Retina (tissue), 1 donor: ENCODE data around the gene MASP2.
"Not testable (repeated sequence)": the region's sequence is repeated elsewhere in the genome, so short reads cannot be mapped to it uniquely, and the experiment has no call there.

ENCODE experiments used
- DNase-seq: peaks from one replicate; pipeline ENCODE4 v3.0.0-alpha.2; 2016

MASP2 gene

DNA sequence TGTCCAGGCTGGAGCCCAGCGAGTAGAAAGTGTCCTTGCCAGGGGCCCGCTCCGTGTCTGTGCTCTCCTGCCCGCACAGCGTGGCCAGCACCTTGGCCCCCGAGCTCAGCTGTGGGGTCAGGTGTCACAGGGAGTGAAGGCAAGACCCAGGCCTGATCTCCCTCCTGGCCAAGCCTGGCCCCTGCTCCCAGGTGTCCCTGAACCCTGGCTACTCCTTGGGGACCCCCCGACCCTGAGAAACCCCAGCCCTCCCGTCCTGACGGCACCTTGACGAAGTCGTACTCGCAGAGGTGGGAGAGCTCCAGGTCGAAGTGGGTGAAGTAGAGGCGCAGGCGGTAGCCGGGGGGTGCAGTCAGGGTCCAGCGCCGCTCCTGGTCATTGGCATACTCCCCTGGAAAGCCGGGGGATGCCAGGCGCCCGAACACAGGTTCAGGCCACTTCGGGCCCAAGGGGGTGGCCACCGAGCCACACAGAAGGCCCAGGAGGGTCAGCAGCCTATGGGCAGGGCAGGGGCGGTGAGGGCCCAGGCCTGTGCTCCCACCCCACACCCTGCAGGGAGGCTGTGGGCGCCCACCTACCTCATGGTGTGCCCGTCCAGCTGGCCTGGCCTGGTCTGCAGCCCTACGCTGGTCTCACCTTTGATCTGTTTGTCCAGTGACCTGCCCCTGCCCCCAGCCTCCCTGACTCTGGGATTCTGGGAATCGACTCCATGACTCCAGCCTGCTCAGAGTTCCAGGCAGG, at the start of gene MASP2:
Gene MASP2, minus strand, starts transcription at position 615 of the 741 bp plus-strand sequence. Its CDS starts 32 bp downstream, at position 583.
- DNase-seq: no peak

DNA sequence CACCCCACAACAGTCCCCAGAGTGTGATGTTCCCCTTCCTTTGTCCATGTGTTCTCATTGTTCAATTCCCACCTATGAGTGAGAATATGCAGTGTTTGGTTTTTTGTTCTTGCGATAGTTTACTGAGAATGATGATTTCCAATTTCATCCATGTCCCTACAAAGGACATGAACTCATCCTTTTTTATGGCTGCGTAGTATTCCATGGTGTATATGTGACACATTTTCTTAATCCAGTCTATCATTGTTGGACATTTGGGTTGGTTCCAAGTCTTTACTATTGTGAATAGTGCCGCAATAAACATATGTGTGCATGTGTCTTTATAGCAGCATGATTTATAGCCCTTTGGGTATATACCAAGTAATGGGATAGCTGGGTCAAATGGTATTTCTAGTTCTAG, 36.7 kb upstream of the MASP2 start:
- not testable (repeated sequence) for DNase-seq

DNA sequence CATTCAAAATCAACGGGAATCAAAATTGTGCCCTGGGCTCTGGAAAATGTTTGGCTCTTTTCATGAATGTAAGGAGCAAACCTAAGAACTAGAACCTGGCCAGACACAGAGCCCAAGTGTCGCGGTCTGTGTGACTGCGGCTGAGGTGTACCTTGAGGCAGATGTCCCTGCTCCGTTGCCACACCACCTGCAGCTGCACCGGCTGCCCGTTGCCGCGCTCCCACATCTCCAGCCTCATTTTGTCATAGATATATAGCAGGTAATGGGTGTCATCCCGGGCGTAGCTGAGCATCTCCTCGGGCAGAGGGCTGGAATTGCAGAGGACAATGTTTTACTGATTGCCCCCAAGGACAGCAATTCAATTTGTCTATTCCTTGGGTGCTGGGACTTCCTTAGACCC, 33.9 kb upstream of the MASP2 start:
- no peak for DNase-seq

DNA sequence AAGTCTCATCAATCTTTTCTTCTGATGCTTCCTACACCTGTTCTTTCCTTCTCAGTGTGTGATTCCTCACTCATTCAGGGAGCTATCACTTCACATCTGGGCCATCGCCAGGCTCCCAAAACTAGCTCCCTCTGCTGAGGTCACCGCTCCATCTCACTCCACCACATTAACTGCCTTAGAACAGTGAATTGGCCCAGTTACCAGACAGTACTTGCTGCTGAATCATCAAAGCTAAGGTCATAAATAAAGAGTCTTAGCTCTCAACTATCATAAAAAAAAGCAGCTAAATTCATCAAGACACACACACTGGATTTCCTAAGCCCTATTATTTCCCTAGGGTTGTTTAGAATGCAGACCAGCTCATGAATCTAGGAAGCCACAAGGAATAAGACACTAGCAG, 31.6 kb upstream of the MASP2 start:
- no peak for DNase-seq

DNA sequence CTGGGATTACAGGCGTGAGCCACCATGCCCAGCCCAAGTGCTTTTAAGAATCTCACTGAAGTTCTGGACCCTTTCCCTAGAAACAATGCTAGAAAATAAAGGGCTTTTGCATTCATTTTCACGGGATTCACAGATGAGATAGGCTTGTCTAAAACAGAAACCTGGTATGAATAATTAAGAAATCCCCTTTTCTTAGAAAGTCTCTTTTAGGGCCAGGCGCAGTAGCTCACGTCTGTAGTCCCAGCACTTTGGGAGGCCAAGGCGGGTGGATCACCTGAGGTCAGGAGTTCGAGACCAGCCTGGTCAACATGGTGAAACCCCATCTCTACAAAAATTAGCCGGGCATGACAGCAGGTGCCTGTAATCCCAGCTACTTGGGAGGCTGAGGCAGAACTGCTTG, 26.4 kb upstream of the MASP2 start:
- DNase-seq: not testable (repeated sequence)

DNA sequence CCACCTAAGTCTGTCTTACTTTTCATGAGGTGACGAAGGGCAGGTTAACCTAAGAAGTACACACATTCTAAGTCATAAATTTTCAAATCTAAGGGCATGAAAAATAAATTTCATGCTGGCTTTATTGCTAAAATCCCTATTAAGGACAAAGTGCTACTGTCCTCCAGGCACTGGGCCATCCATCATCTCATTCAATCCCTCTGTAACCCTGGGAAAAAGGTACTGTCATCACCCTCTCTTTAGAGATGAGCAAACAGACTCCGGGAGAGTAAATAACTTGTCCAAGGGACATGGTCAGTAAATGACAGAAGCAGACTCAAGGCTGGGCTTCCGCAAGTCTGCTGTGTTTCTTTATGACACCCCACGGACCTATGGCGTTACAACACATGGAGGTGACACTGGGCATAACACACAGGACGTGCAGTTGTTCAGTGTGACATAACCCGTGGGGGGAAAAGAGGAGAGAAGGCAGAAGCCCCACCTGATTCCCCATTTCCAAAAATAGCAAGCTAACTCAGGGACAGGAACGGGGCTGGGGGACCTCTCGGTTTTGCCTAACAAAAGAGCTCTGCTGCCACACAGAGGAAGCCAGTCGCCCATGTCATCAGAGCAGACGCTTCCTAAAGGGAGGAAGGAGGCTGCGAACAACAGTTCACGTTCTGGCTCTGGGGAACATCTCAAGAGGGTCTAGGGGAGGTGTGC, 25.3 kb upstream of the MASP2 start:
- DNase-seq: no peak

DNA sequence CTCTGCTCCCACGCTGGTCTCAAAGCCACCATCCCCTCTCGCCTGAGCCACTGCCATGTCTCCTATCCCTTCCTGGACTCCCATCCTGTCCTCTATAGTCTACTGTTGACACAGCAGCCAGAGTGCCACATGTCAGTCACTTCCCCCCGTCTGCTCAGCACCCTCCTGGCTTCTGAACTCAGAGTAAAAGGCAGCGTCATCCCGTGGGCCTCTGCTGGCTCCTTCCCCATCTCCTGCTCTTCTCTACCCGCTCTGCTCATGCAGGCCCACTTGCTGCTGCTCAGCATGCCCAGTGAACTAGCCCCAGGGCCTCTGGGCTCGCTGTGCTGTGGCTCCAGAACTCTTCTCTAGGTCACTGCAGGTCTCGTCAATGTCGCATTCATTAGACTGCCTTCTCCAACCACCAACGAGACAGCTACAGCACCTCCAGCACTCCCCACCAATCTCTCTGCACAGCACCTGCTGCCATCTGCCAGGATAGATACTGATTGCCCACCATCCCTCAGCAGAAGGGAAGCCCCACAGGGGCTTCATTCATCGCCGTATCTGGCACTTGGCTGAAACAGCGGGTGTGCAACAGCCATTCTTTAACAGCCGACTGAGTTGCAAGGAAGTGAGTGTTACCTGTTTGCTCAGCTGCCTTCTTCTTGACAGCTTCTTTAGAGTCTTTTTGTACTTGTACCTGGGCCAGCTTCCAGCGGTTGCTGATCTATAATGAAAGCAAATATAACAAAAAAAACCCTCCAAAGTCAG, 24.6 kb upstream of the MASP2 start:
- no peak for DNase-seq

DNA sequence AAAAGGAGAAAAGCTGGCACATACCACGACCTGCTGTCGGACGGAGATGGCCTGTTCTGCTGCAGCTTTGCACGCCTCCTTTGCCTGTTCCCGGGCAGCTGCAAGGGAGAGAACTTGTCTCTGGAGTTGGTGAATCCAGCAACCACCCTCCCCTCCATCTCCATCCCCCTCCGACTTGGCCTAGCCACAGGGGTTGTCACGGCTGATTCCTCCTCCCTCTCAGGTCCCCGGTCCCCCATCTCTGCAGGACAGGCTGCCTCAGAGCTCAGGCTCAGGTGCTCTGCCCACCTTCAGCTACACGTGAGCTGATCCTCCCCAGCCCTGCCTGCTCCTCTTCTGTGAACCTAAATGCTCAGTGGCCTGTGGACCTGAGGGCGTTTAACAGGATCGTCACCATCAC, 23.8 kb upstream of the MASP2 start:
- no peak for DNase-seq

DNA sequence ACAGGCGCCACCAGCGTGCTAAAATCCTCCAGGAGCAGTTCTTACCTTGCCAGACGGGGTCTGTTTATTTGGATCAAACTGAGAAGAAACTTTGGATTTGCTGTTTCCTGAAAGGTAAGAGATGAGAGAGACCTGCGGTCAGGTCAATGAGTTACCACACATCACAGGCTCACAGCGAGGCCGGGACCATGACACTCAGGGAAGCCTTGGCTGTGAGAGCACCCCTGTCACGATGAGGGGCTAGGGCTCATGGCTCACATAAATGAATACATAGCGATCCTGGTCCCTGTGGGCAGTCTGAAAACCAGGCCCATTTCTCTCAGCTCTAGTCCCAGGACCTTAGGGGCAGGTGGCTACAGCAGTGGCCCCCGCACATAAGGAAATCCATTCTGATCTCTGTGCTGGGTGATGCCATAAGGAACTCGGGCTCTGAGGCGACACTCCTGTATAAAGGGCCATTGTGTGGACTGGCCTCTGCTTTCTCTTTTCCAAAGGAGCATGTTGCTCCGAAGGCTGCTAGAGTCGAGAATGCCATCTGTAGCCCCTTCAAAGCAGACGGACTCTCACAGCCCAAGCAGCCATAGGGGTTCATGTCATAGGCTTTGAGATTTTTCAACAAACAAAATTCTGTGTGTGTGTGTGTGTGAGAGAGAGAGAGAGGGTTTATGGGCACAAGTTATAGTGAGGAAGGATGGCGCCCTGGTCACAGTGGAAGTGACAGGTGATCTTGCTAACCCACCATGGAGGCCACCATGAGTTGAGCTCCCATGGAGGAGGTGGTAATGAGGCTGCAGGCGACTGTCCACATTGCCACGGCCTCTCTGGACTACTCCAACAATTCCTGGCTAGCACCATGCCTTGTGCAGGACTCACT, 21.8 kb upstream of the MASP2 start:
- DNase-seq: no peak

DNA sequence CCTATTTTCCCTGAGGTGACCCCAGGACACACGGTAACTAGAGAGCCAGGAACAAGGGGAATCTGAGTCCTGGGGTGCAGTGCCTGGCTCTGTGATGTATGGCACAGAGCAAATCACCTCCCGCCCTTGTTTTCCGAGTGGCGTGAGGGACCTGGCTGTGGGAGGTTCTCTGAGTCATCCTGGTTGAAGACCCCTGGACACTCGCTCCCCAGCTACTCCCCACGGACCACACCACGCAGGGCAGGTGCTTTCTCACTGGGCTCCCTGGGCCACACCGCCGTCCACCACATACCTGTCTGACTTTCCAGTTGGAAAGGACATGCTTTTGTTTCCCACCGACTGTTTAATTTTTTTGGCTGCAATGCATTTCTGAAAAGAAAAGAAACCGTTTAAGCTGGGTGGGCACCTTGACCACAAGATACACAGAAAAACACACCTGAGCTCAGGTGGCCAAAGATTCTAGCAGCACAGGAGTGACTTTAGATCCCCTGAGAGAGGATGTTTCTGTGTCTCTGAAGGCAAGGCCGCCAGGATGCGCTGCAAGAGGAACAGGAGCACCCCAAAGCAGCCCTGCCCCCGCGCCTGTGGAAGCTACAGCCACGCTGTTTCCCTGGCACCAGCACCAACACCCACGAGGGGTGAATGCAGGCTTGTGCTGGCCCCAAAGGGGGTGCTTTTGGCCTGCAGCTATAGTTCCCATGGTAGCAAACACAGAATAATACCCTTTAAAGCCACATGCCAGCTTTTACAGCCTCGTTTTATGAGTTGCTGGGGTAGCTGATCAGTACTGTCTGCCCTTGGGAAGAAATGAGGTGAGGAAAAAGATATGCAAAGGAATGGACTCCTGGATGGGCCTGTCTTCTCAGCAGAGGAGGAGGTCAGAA, 20.9 kb upstream of the MASP2 start:
- DNase-seq: no peak

DNA sequence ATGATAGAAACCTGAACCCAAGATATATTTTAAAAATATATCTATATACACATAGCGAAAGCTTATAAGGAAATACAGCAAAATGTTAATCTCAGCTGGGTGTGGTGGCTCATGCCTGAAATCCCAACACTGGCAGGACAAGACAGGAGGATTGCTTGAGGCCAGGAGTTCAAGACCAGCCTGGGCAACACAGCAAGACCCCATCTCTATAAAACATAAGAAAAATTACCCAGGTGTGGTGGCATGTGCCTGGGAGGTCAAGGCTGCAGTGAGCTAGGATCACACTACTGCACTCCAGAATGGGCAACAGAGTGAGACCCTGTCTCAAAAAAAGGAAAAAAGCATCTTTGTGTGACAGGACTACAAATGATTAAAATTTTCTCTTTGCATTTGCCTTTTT, 18.8 kb upstream of the MASP2 start:
- no peak for DNase-seq

DNA sequence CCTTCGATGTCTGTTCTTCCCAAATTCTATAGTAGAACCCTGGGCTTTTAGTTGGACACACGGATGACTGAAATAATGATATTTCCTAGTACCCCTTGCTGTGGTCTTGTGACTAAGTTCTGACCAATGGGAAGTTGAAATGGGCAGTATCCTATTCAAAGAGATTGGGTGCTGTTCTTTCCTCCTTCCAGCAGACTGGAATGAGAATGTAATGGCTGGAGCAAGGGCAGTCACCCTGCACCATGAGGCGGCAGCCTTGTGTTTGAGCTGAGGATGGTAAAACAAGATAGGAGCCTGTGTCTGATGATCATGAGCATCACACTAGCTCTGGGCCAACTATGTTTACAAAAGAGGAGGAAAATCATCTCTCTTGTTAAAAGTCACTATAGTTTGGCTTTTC, 17.9 kb upstream of the MASP2 start:
- DNase-seq: no peak

DNA sequence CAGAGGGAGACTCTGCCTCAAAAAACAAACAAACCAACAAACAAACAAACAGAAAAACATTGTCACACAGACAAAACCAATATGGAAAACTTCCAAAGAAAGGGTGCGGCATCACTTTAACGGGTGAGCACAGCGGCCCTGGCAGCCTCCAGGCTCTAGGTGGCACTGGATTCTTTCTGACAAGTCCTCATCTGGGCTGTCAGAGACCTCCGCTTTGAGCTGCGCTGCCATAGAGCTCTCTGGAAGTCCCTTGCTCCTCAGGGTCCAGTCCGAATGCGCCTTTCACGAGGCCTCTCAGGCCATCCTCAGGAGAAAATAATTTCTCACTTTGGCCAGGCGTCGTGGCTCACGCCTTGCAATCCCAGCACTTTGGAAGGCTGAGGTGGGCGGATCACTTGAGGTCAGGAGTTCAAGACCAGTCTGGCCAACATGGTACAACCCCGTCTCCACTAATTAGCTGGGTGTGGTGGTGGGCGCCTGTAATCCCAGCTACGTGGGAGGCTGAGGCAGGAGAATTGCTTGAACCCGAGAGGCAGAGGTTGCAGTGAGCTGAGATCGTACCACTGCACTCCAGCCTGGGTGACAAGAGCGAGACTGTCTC, 17.0 kb upstream of the MASP2 start:
- DNase-seq: not testable (repeated sequence)

DNA sequence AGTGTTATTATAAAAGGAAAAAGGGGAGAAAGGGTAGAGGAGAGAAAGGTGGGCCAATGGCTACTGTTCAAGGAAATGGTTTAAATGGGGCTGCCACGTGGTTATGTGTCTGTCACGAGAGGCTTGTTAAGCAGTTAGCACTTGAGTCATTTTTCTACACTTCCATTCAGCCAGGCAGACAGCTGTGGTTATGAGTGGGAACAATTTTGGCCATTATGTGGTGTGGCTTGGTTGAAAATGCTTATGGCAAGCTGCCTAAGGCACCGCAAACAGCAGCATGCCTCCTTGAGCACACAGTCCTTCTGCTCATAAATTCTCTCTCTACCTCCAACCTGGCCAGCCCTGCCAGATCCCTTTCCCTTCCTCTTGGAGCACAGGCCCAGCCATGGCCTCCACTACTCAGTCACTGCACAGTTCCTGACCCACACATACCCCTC, 15.9 kb upstream of the MASP2 start:
- DNase-seq: no peak

DNA sequence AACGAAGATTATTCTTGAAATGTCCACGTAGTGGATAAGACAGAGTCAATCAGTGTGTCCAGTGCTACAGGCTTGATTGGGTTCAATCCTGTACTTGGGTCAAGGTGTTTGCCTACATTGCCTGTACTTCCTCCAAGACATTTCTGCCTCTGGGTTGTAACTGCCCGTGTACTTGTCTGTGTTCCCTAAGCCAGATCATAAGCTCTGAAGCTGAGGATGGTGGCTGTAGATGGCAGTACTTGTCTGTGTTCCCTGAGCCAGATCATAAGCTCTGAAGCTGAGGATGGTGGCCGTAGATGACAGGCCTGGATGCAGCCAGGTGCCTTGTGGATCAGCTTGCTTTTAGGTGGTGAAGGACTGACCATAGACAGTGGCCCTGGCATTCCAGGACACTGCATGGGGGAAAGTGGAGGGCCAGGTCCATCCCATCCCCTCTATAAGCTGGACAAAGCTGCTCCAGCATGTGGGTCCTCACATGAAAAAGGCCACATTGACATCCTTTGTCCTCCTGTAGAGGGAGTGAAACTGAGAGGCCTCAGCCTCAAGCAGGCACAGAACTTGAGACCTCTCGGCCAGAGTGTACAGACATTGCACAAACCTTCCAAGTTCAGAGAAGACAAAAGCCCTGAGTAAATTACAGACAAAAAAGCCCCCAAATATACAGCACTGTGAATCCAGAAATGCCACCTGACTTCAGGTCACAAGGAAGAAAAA, 14.8 kb upstream of the MASP2 start:
- DNase-seq: no peak

DNA sequence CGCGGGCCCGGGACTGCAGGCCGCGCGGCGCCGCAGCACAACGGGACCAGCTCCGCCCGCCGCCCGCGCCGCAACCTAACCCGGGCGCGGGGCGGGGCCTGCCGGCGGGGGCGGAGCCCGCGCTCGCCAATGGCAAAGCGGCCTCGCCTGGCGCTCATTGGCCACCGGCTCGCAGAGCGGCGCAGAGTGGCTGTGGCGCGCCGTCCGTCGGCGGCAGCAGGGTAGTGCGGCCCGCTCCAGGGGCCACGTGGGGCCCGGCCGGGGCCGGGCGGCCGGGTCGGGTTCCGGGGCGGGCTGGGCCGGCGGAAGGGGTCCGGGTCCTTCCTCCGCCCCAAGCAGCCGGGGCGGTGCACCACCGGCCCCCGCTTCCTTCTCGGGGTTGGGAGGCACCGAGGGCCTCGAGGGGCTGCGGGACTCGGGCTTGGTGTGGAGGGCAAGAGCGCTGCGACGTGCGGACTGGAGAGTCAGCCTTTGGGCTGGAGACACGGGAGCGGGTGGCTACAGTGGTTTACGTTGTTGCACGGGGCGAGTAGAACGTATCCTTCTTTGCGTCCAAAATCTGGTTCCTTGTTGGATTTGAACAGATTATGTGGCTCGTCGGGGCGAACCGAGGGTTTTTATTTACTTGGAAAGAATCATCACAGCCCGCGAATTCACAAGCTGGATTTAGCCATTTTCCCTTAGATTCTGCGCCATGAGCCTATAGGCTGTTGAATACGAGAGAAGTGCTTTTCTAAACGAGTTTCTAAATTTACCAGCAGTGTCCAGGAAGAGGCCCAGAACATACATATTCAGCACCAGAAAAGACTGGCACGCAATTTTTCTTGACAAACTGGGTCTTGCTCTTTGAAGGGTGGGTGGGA, 13.2 kb upstream of the MASP2 start, which contains the start of gene SRM:
Gene SRM, minus strand, starts transcription at position 51 of the 863 bp plus-strand sequence. CDS start 75 bp downstream, outside the sequence.
- peak; percentile 81 for DNase-seq

DNA sequence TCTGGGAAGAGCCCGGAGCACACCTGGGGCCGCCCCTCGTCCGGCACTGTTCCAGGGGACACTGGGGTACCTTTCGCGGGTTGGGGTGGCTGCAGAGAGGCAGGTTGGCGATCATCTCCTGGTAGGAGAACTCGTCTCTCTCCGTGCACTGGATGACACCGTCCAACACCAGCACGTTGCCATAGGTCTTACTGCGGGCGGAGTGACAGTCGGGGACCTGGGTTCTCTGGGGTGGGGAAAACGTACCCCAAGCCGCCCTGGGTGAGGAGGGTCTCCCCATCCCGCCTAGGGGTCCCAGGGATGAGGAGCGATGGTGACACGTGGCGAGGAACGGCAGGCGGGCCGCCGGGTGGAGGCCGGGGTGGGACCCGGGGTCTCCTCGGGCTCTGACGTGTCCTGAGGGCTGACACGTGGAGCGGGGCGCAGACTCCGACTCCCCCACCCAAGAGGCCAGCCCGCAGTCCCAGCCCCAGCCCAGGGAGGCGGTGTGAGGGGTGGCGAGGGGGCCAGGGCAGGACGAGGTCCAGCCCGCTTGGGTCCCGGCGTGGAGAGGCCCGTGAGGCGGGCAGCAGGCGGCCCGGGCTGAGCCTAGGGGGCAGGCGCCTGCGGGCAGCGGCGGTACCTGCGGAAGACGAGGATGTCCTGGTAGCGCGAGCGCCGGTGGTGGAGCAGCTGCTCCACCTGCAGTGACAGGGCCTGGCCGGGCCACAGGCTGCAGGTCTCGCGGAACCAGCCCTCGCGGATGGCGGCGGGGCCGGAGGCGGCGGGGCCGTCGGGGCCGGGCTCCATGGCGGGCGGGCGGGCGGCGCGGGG, 12.3 kb upstream of the MASP2 start:
- DNase-seq: peak; percentile 52

DNA sequence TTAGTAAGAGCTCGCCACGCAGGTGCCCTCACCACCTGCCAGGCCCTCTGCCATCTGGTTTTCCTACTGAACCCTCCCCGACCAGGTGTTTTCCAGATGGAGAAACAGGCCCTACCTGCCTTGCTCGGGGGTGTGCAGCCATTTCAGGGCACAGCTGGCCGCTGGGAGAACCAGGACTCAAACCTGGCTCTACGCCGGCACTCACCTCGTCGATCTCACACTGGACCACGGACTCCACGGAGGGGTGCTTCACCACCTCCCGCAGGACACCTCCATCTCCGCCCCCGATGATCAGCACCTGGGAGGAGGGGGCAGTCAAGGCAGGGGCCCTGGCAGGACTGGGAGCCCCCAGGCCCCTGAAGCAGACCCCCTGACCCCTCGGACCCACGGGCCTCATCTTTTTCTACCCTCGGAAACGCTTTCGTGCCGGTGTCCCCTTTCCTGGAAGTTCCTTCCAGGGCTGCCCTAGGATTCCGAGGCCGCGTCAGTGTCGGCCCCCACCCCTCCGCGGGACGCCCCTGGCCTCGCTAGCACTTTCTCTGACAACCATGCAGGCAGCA, 11.6 kb upstream of the MASP2 start:
- DNase-seq: no peak
